K562 (cell line): ENCODE data around the gene GMEB2. TPM values are rescaled to one million over a fixed set of nuclear protein-coding genes. Genes with fewer than 3 reads are reported as not detected.

ENCODE experiments used
- ATAC-seq: fragments of 200-7000 bp; cut with Tn5 transposase; 3 replicates; pipeline ENCODE4 v1.9.1; 2020; ENCODE audit warnings: moderate library complexity
- BruUV-seq: library from RNA; stranded (reverse); fragments of 400-500 nt; replicated peaks from 2 replicates; lab custom pipeline; 2021; lab: Mats Ljungman, UMichigan
- CTCF ChIA-PET: fragments of 300-600 bp; formaldehyde crosslinking; extraction: SDS; loops from one replicate; lab custom pipeline; 2021; ENCODE audit warnings: low intra/inter-chr PET ratio; lab: Yijun Ruan, JAX
- POLR2A ChIA-PET: fragments of 300-600, 350-650 bp; sonication (Branson Sonifier 250); formaldehyde crosslinking; extraction: SDS; loops from one replicate; lab custom pipeline; 2021; ENCODE audit warnings: antibody characterized with exemption, inconsistent platforms; lab: Yijun Ruan, JAX
- DNase-seq, 4 experiments: peaks; one replicate each; pipeline versions ENCODE4 v3.0.0 to v3.0.0-alpha.2; 2011 to 2018; ENCODE audit warnings: low spot score in 3 of 4, mixed read lengths in 3 of 4; ENCODE audit errors: extremely low read depth in 1 of 4
- FAIRE-seq: peaks from 2 replicates; lab custom pipeline; 2011; peaks lifted over from hg19 to GRCh38; lab: Jason Lieb, UNC
- H2AFZ ChIP-seq: 2 replicates; pipeline ENCODE4 v1.6.0; 2011; ENCODE audit warnings: low read depth, low read length, control low read depth, inconsistent platforms
- H3K27ac ChIP-seq: fragments of 200-600 bp; 3 replicates; pipeline ENCODE4 v1.8.0; 2011; ENCODE audit warnings: low read depth, mild to moderate bottlenecking, control low read depth, inconsistent platforms, low read length, moderate library complexity, mixed read lengths; ENCODE audit errors: extremely low read depth
- H3K27me3 ChIP-seq, 2 experiments: fragments of 300-600 bp in 1 of 2; 2 replicates in 1 of 2; 3 replicates in 1 of 2; pipeline versions ENCODE4 v1.6.0 to v1.8.0; 2011; ENCODE audit warnings: inconsistent platforms in 2 of 2, low read length in 2 of 2, mild to moderate bottlenecking in 1 of 2, mixed read lengths in 1 of 2, moderate library complexity in 1 of 2; ENCODE audit not compliant: control insufficient read depth in 2 of 2, insufficient read depth in 2 of 2
- H3K36me3 ChIP-seq: fragments of 300-600 bp; 3 replicates; pipeline ENCODE4 v1.8.0; 2011; ENCODE audit warnings: mild to moderate bottlenecking, low read length, inconsistent platforms; ENCODE audit not compliant: control insufficient read depth, insufficient read depth
- H3K4me1 ChIP-seq, 2 experiments: fragments of 200-600 bp in 1 of 2; replicated peaks in 1 of 2; 2 replicates in 1 of 2; 3 replicates in 1 of 2; pipeline versions ENCODE4 v1.5.1 to v1.8.0; 2011; ENCODE audit warnings: inconsistent platforms in 2 of 2, low read length in 2 of 2, mild to moderate bottlenecking in 1 of 2, mixed read lengths in 1 of 2, moderate library complexity in 1 of 2; ENCODE audit not compliant: control insufficient read depth in 2 of 2, insufficient read depth in 2 of 2
- H3K4me2 ChIP-seq: 2 replicates; pipeline ENCODE4 v1.6.1; 2011; ENCODE audit warnings: low read length, control low read depth, inconsistent platforms, mixed read lengths; ENCODE audit not compliant: insufficient read depth
- H3K4me3 ChIP-seq: fragments of 200-600 bp; sonication (generic), shearing (Covaris generic); 2 replicates; pipeline ENCODE4 v1.5.1; 2016; ENCODE audit warnings: control low read depth, inconsistent platforms
- H3K79me2 ChIP-seq: fragments of 200-600 bp; 3 replicates; pipeline ENCODE4 v1.8.0; 2011; ENCODE audit warnings: low read length, inconsistent platforms; ENCODE audit not compliant: control insufficient read depth, insufficient read depth
- H3K9ac ChIP-seq, 2 experiments: 2 replicates each; pipeline versions ENCODE4 v1.6.0 to v1.6.1; 2011; ENCODE audit warnings: low read depth in 2 of 2, low read length in 2 of 2, control low read depth in 1 of 2, inconsistent platforms in 1 of 2, mild to moderate bottlenecking in 1 of 2, mixed read lengths in 1 of 2; ENCODE audit not compliant: insufficient read depth in 1 of 2
- H3K9me1 ChIP-seq: one replicate; pipeline ENCODE4 v1.6.0; 2011; ENCODE audit warnings: inconsistent platforms, mild to moderate bottlenecking, low read length, moderate library complexity; ENCODE audit not compliant: control insufficient read depth, insufficient read depth
- H3K9me3 ChIP-seq: replicated peaks from 2 replicates; pipeline ENCODE4 v1.5.1; 2011; ENCODE audit warnings: low read depth, low read length, inconsistent platforms; ENCODE audit not compliant: control insufficient read depth, insufficient read depth
- H4K20me1 ChIP-seq: replicated peaks from 2 replicates; pipeline ENCODE4 v1.6.1; 2011; ENCODE audit warnings: low read length, inconsistent platforms, mixed read lengths; ENCODE audit not compliant: control insufficient read depth, insufficient read depth
- CBFB ChIP-seq: sonication (generic); formaldehyde crosslinking; IDR thresholded peaks from 2 replicates; pipeline ENCODE4 v1.4.0; 2020; ENCODE audit warnings: mild to moderate bottlenecking, missing genetic modification reagents
- HOXB6 ChIP-seq: fragments of 250-450 bp; sonication (Bioruptor Pico); IDR thresholded peaks from 2 replicates; pipeline ENCODE4 v1.5.1; 2022; ENCODE audit warnings: mild to moderate bottlenecking, borderline replicate concordance
- KLF10 ChIP-seq: fragments of 250-450 bp; sonication (Bioruptor Pico); IDR thresholded peaks from 2 replicates; pipeline ENCODE4 v1.6.1; 2021; ENCODE audit warnings: matching md5 sums
- NCOR1 ChIP-seq: fragments of 450-650 bp; IDR thresholded peaks from 2 replicates; pipeline ENCODE4 v1.6.1; 2016; ENCODE audit warnings: mild to moderate bottlenecking, moderate library complexity
- PRMT5 ChIP-seq: sonication (generic); formaldehyde crosslinking; IDR thresholded peaks from 2 replicates; pipeline ENCODE4 v1.5.0; 2020; ENCODE audit warnings: missing genetic modification reagents
- RUNX1 ChIP-seq: sonication (generic); IDR thresholded peaks from 2 replicates; pipeline ENCODE4 v1.6.1; 2016; ENCODE audit warnings: antibody characterized with exemption, low read depth
- SIX5 ChIP-seq, 2 experiments: IDR thresholded peaks; 2 replicates each; pipeline ENCODE4 v1.6.1; 2011; ENCODE audit warnings: low read length in 2 of 2, borderline replicate concordance in 1 of 2, low read depth in 1 of 2, mild to moderate bottlenecking in 1 of 2, moderate library complexity in 1 of 2; ENCODE audit not compliant: insufficient read depth in 1 of 2
- SRSF1 ChIP-seq: fragments of 200-400 bp; formaldehyde crosslinking; IDR thresholded peaks from 2 replicates; pipeline ENCODE4 v1.6.1; 2017; ENCODE audit warnings: mild to moderate bottlenecking, low read depth, low read length, moderate library complexity
- THRAP3 ChIP-seq: fragments of 450-650 bp; IDR thresholded peaks from 2 replicates; pipeline ENCODE4 v1.6.1; 2016; ENCODE audit warnings: mild to moderate bottlenecking, inconsistent platforms, borderline replicate concordance
- ZNF347 ChIP-seq: fragments of 450-650 bp; formaldehyde crosslinking; IDR thresholded peaks from 2 replicates; pipeline ENCODE4 v1.4.0; 2020; ENCODE audit warnings: low read depth, mild to moderate bottlenecking, moderate library complexity
- whole genome bisulfite sequencing: fragments of 100-300 bp; shearing (Covaris generic); methylation state at CpG from one replicate; pipeline ENCODE4 v1.1.6; 2016; ENCODE audit warnings: low coverage, mixed read lengths; ENCODE audit not compliant: insufficient coverage; ENCODE audit errors: missing lambda C conversion rate; 5-methylcytosine and 5-hydroxymethylcytosine counted together
- in situ Hi-C: fragments of 300-500 bp; cut with MboI; formaldehyde crosslinking; loops from 4 replicates; pipeline ENCODE4 v1.15.0; 2018; ENCODE audit warnings: inconsistent platforms, mixed read lengths
- intact Hi-C: fragments of 100-400 bp; cut with micrococcal nuclease; formaldehyde crosslinking; loops from 2 replicates; pipeline ENCODE4 v1.14.2; 2022
- polyA plus RNA-seq, 8 experiments: library from polyadenylated mRNA; depleted of rRNA in 4 of 8; stranded (reverse) in 5 of 8; unstranded in 3 of 8; fragments of >200 nt; fragmentation: Nextera tagmentation in 2 of 8; fragmentation: Illumina TruSeq in 1 of 8; extraction: Ambion mirVana in 2 of 8; extraction: Trizol in 1 of 8; gene quantifications; 2 replicates each; pipeline versions ENCODE4 v1.2.1 to v1.2.3, GENCODE V29; 2011 to 2014; ENCODE audit warnings: inconsistent platforms in 1 of 8, missing spikeins in 1 of 8
- total RNA-seq, 7 experiments: library from RNA; depleted of rRNA in 6 of 7; stranded (reverse); fragments of >200 nt in 6 of 7; fragmentation: Illumina TruSeq in 2 of 7; extraction: Trizol in 2 of 7; gene quantifications; 2 replicates each; pipeline versions ENCODE4 v1.2.1 to v1.2.3, GENCODE V29; 2011 to 2021; ENCODE audit warnings: low replicate concordance in 1 of 7
- TF ChIP-seq, protein P1 (sequence below), 2 experiments: fragments of 450-650 bp; formaldehyde crosslinking in 1 of 2; IDR thresholded peaks; 2 replicates each; pipeline versions ENCODE4 v1.4.0 to v1.6.1; 2014 to 2020; ENCODE audit warnings: mild to moderate bottlenecking in 2 of 2, borderline replicate concordance in 1 of 2, low read depth in 1 of 2

Gene GMEB2
- total and polyA plus RNA-seq, 9 of the 15 experiments (the other 6 are each of a cell fraction or from before 2014, with no cell fraction given) = 0.03 to 13.9 (median 6.3) TPM

DNA sequence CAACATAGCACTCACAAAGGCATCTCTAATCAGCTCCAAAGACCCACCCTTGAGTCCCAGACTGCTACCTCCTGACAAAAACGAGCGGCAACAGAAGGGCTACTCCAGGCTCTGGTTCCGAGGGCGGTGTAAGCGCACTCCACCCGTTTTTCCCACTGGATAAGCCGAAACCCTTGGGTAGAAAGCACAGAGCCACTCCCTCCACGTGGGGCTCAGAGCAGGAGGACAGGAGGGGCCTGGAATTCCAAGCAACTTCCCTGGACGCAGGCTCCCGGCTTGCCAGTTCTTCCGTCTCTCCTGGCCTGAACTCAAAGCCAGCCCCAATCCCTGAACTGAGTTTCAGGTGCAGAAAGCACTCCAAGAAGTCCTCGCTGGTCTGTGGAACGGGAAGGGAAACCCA, 7.4 kb downstream of the GMEB2 start:
- BruUV-seq = no TSS peak
- ChIA-PET POLR2A (interaction anchor here (0.7 to 1.6 kb wide), 2 partner anchors 8 to 149 kb away, joined by 3 to 6 read pairs; partner anchors contain the start of gene GMEB2), CTCF (no interaction called here)

More for the DNA sequence above, 7.4 kb downstream of the GMEB2 start:
- Histone ChIP-seq H3K4me2 (no peak overlapping the region), H3K4me1 (peaks cover 0 to 9% of the 10 kb centered on the region in 2 experiments; a peak in 1 of 5 replicates), H3K9me3 (no peaks in the 10 kb centered on the region), H3K9ac (peak overlapping the region in 1 of 2 experiments; percentile 43; a peak in 1 of 4 replicates), H3K9me1 (no peaks in the 10 kb centered on the region), H3K79me2 (peaks cover 43% of the 10 kb centered on the region), H4K20me1 (no peaks in the 10 kb centered on the region), H3K36me3 (peaks cover 45% of the 10 kb centered on the region; the same call in 2 of the 3 replicates), H3K27me3 (no peaks in the 10 kb centered on the region), H3K27ac (no peak overlapping the region), H3K4me3 (no peak overlapping the region), H2AFZ (no peak overlapping the region)
- no peak for TF ChIP-seq THRAP3
- TF ChIP-seq KLF10 (CRISPR knock-in tag) = no peak
- no peak for TF ChIP-seq ZNF347 (CRISPR knock-in tag)
- TF ChIP-seq NCOR1 = no peak
- TF ChIP-seq PRMT5 (CRISPR knock-in tag) = no peak
- TF ChIP-seq HOXB6 (CRISPR knock-in tag) = no peak
- TF ChIP-seq RUNX1 = no peak
- no peak for TF ChIP-seq SRSF1
- TF ChIP-seq, protein P1, sequence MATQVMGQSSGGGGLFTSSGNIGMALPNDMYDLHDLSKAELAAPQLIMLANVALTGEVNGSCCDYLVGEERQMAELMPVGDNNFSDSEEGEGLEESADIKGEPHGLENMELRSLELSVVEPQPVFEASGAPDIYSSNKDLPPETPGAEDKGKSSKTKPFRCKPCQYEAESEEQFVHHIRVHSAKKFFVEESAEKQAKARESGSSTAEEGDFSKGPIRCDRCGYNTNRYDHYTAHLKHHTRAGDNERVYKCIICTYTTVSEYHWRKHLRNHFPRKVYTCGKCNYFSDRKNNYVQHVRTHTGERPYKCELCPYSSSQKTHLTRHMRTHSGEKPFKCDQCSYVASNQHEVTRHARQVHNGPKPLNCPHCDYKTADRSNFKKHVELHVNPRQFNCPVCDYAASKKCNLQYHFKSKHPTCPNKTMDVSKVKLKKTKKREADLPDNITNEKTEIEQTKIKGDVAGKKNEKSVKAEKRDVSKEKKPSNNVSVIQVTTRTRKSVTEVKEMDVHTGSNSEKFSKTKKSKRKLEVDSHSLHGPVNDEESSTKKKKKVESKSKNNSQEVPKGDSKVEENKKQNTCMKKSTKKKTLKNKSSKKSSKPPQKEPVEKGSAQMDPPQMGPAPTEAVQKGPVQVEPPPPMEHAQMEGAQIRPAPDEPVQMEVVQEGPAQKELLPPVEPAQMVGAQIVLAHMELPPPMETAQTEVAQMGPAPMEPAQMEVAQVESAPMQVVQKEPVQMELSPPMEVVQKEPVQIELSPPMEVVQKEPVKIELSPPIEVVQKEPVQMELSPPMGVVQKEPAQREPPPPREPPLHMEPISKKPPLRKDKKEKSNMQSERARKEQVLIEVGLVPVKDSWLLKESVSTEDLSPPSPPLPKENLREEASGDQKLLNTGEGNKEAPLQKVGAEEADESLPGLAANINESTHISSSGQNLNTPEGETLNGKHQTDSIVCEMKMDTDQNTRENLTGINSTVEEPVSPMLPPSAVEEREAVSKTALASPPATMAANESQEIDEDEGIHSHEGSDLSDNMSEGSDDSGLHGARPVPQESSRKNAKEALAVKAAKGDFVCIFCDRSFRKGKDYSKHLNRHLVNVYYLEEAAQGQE (IDR thresholded peaks at IDR 0.05; ENCODE audit: borderline replicate concordance) = no peak
- TF ChIP-seq, protein P1 (CRISPR knock-in tag; IDR thresholded peaks at IDR 0.05; ENCODE audit: low read depth) = no peak
- TF ChIP-seq SIX5 (IDR thresholded peaks at IDR 0.05; ENCODE audit: borderline replicate concordance in 1 of 2, insufficient read depth in 1 of 2, low read depth in 1 of 2, low read length in 2 of 2) = no peak
- TF ChIP-seq CBFB = no peak
- no peak for ATAC-seq
- 79% methylated on average over 13 of the region's 13 CpGs for WGBS
- in situ Hi-C loops = no loop called here
- DNase-seq = no peak
- intact Hi-C loops = no loop called here
- FAIRE-seq = no peak
